NCI-H2171 (cell line): Measurements from ENCODE around the gene TAGLN.
"Not testable (repeated sequence)": the region's sequence is repeated elsewhere in the genome, so short reads cannot be mapped to it uniquely, and the experiment has no call there.

ENCODE experiments used
- DNase-seq: peaks from one replicate; lab custom pipeline; 2025; lab: John Stamatoyannopoulos, UW

TAGLN gene

GRCh38 chr11:117195761-117196160 lies 3.4 kb upstream of the TAGLN start:
- DNase-seq: no peak

- DNase-seq: no peak
Measured at GRCh38 chr11:117197006-117197405, 2.2 kb upstream of the TAGLN start.

DNA sequence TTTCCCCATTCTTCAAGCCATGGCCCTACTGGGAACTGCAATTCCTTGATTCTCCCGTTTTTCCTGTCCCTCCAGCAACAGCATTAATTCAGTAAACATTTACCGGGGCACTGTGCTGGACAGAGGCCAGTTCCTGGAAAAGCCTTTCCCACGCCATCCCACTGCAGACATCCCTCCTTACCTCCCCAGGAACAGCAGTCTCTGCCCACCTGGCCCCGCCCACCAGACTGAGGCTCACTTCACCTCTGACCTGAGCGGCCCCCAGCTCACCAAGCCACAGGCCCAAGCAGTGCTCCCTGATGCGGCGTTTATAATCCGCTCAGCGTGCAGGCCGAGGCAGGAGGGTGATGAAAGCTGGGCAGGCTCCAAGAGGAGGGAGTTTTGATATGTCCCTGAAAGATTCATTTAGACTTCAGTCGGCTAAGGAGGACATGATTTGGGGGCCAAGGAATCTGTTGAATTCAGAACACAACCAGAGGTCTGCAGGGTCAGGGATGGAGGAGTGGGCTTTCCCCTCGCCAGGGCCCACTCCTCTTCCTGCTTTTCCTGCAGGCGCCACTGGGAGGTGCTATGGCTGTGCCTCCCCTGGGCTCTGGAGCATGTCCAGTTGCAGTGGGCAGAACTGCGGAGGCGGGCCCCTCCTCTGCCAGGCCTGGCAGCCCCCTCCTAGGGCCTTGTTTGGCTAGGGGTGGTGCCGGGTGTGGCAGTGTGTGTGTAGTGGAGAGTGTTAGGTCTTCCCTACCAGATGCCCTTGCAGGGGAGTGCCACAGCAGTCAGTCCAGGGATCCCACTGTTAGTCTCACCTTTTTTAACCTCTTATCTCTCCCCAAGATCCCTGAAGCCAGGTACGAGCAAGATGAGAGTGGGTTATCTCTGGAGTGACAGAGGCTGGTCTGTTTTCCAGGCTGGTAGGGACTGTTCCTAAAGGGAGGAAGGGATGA lies 1.4 kb upstream of the TAGLN start:
- DNase-seq: no peak

DNA sequence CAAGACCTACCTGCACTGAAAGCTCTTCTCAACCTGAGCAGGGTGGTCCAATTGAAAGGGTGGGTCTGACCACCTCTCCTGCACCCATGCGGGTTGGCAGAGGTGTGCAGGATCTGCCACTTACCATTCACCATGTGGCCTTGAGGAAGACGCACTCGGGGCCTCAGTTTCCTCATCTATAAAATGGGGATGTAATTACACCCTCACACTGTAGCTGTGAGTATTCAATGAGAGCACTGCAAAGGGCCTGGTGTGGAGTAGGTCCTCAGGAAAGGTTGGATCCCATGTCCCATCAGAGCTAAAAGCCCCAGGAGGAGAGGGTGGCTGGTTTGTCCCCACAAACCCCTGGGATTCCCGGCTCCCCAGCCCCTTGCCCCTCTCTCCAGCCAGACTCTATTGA lies 557 bp upstream of the TAGLN start:
- DNase-seq: no peak

DNA sequence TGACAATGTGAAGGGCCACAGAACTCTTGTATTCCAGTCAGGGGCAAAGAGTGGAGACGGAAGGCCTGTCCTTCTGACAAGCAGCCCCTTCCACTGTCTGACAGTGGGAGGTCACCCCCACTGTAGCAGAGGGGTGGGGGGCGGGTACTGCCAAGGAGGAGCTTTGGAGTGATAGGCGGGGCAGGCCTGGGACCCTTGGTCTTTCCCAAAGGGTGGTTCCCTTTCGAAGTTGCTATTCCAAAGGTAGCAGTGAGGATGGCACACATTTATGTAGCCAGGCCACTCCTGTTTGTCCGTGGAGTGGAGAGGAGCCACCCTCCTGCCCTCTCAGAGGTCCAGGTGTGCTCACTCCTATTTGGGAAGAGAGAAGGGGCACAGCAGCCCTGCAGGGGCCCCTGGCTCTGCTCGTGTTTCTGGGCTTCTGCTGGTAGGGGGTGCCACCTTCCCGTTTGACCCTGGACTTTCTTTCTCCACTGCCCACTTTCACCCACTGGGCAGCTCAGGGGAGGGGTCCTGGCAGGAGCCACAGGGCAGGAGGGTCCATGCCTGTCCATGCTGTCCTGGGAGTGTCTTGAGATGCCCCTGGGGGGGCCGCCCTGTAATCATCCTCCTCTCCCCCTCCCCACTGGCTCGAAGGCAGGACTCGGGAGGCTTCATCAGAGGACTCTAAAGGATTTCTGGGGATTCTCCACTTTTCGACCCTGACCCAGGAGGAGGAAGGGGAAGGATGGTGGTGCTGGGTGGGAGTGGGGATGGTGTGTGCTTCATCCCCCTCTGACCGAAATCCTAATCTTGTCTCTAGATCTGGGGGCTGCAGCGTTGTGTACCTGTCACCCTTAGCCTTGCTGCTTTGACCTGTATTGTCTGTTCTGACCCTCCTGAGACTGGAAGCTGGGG lies 994 bp downstream of the TAGLN start:
- no peak for DNase-seq

DNA sequence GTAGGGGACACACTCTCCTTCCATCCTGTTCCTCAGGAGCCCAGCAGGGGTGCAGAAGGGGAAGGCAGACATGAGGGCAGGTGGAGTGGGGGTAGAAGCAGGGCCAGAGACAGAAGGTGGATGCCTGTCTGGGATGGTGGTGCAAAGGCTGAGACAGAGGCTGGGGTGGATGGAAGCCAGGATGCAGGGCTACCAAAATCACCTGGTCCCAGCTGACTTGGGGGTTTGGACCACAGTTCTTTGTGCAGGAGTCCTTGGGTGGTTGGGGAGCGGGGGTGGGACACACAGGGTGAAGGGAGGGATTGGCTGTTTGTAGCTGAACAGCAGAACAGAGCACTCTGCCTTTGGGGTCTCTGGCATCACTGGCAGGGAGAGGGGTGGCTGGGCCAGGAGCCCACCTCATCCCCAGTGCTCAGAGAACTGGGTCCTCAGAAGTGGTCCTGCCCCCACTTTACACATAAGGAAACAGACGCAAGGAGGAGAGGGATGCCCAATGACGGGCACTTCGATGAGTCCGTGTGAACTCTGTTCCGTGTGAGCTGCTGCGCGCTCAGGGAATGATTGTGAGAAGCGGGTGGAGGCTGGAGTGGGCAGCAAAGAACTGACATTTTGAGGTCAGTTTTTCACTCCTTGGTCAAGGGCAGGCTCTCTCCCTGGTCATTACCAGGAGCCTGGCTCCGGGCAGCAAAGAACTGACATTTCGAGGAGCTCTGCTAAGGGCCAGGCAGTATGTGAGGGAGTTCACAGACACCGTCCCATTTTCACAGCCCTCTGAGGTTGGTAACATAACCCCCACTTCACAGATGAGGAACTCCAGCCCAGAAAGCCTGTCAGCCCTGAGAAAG lies 1.9 kb downstream of the TAGLN start:
- DNase-seq: no peak

GRCh38 chr11:117201658-117202305 lies 2.6 kb downstream of the TAGLN start:
- DNase-seq: no peak

- DNase-seq: no peak
Measured at GRCh38 chr11:117202386-117203068, 3.4 kb downstream of the TAGLN start.

DNA sequence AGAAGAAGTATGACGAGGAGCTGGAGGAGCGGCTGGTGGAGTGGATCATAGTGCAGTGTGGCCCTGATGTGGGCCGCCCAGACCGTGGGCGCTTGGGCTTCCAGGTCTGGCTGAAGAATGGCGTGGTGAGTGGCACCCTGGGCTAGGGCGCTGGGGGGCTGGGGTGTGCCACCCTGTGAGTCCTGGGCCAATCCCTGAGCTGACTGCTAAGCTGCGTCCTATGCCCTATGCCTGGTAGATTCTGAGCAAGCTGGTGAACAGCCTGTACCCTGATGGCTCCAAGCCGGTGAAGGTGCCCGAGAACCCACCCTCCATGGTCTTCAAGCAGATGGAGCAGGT lies 3.9 kb downstream of the TAGLN start:
- DNase-seq: no peak

- DNase-seq: no peak
Measured at GRCh38 chr11:117204283-117205080, 5.3 kb downstream of the TAGLN start.

- no peak for DNase-seq
Measured at GRCh38 chr11:117205211-117205818, 6.1 kb downstream of the TAGLN start.

DNA sequence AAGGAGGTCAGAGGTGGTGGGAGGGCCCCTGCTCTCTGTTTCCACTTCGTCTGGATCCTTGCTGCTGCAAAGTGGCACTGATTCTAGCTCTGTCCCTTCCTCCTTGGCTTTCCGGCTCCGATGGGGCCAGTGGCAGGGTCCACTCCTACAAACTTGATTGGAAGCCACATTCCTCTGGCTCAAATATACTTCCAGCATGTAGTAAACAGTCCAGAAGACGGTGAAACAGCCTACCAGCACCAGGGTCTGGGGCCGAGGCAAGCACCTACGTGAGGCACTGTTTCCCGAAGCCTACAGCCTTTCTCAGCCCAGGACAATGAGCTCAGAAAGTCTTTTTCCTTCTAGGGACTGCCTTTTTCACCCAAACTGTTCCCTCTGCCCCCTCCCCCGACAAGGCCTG lies 6.9 kb downstream of the TAGLN start:
- not testable (repeated sequence) for DNase-seq

- not testable (repeated sequence) for DNase-seq
Measured at GRCh38 chr11:117206859-117207258, 7.7 kb downstream of the TAGLN start.

DNA sequence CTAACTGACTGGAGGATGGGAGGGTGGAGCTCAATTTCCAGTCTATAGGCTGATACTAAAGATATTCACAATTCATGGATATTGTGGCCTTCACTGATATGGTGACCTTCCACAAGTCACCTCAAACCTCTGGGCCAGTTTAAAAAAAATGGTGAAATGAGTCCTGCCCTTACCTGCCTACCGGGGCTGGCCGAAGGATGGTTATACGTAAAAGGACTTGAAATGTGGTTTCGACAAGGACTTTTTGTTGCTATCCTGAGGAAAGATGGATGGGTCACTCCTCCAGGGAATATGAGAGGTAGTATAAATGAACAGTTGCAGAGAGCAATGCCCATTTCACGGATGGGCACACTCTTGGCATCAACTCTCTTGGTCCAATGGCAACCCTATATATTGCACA lies 8.3 kb downstream of the TAGLN start:
- DNase-seq: not testable (repeated sequence)

DNA sequence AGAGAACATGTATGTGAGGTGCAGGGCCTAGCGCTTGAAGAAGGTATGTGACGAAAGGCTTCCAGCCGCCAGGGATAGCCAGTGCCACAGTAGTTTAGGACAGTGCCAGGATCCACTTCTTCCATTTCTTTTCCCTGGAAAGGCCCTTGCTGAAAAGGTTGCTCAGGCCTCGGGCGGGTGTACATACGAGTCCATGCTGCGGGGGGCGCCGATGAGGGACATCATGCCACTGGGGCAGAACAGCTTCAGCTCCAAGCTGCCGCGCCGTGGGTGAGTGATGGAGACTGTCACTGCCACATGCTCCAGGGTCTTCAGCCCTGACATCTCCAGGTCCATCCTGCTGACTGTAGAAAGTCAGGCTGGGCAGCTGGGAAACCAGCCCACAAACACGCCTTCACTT lies 9.5 kb downstream of the TAGLN start:
- DNase-seq: not testable (repeated sequence)

DNA sequence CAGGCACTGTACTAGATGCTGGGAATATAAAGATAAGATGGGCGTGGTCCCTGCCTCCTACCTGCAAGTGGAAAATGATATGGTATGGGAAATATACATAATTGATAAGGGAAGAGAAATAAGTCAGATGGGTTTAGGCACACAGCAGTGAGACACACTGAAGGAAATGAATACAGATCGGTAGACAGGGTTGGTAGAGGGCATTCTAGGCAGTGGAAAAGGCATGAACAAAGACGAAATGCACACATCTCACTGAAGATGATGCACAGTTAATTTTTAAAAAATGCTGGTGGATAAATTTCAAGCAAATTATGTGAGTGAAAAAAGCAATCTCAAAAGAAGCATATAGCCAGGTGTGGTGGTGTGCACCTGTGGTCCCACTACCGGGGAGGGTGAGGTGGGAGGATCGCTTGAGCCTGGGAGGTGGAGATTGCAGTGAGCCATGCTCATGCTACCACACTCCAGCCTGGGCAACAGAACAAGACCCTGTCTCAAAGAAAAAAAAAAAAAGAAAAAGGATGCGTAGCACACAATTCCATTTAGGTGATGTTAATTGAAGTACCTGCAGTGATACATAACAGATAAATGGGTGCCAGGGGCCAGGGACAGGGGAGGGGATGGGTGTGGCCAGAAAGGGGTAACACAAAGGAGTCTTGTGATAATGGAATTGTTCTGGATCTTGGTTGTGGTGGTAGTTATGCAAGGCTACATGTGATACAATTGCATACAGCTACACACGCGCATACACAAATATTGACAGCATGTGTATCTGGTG lies 10.4 kb downstream of the TAGLN start:
- not testable (repeated sequence) for DNase-seq

DNA sequence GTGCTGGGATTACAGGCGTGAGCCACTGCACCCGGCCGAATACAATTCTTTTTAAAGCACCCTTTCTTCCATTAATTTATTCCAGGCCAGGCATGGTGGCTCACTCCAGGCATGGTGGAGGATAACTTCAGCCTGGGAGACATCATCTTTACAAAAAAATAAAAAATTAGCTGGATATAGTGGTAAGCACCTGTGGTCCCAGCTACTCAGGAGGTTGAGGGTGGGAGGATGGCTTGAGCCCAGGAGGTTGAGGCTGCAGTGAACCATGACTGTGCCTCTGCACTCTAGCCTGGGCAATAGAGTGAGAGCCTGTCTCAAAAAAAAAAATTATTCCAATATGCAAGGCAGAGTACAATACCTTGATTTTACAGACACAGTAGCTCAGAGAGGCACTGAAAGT lies 11.4 kb downstream of the TAGLN start:
- no peak for DNase-seq

DNA sequence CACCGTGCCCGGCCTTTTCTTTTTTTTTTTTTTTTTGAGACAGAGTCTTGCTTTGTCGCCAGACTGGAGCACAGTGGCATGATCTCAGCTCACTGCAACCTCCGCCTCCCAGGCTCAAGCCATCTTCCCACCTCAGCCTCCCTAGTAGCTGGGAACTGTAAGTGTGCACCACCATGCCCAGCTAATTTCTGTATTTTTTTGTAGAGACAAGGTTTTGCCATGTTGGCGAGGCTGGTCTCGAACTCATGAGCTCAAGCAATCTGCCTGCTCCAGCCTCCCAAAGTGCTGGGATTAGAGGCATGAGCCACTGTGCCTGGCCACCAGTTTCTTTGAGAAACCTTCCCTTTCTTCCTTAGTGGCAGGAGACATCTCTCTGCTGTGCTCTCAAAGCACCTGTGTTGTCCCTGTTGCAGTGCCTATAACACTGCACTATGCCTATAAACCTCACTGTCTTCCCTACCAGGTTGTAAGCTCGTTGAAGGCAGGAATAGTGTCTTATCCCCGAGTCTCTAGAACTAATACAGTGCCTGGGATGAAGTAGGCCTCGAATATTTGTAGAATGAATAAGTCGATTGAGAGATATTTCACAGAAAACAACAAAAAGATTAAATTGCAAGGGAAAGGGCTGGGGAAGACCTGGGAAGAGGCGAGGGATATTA lies 13.7 kb downstream of the TAGLN start:
- no peak for DNase-seq
